AG09309 (cell line): ENCODE measurements around the gene GFAP.

Experiments
- DNase-seq: peaks from one replicate; pipeline ENCODE4 v3.0.0-alpha.2; 2010; ENCODE audit warnings: low read depth
- H3K4me3 ChIP-seq: 2 replicates; pipeline ENCODE4 v1.5.1; 2011; ENCODE audit warnings: mild to moderate bottlenecking, low read depth, low read length, moderate library complexity; ENCODE audit not compliant: control insufficient read depth
- CTCF ChIP-seq: IDR thresholded peaks from 2 replicates; pipeline ENCODE4 v1.5.1; 2011; ENCODE audit warnings: mild to moderate bottlenecking, low read depth, low read length, inconsistent platforms; ENCODE audit not compliant: insufficient read depth, control insufficient read depth; ENCODE audit errors: missing control alignments

GFAP gene

DNA sequence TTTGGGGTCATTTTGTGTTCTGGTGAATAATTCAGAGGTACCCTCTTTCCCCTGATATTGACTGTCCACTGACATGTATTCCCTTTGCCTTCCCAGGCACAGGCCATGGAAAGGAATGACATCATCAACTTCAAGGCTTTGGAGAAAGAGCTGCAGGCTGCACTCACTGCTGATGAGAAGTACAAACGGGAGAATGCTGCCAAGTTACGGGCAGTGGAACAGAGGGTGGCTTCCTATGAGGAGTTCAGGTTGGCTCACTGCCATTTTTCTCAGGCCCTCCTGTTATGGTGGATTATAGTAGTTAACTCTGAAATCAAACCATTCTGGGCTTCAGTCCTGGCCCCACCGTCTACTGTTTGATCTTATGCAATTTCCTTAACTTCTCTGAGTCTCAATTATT, 14.4 kb downstream of the GFAP start:
- peak; percentile 35 for DNase-seq
- no peak overlapping the region for H3K4me3 ChIP-seq
- TF ChIP-seq CTCF = no peak

- no peak for TF ChIP-seq CTCF
- DNase-seq = peak; percentile 53
- H3K4me3 ChIP-seq = peak within 1 kb of the TSS; percentile 83
These were observed 16.1 kb downstream of the GFAP start, which contains the start of gene EFTUD2 for GRCh38 chr17:44899074-44899782. EFTUD2 (minus strand) TSS chr17:44899445; CDS start chr17:44894521, 4,924 bp downstream.

DNA sequence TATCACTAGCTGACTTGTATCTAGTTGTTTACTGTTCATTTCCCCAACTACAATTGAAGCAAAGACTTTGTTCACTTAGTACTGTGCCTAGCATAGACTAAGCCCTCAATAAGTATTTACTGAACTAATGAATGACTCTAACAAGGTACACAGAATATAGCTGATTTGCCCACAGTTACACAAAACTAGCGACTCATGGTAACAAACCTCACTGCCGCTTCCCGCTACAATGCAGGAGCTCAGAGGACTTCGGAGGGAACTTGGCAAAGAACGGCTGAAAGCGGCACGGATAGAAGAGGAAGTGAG, 16.6 kb downstream of the GFAP start:
- TF ChIP-seq CTCF = no peak
- no peak for DNase-seq
- H3K4me3 ChIP-seq = peak overlapping the region; percentile 83

GRCh38 chr17:44894642-44895041, 20.7 kb downstream of the GFAP start:
- DNase-seq = no peak
- no peak overlapping the region for H3K4me3 ChIP-seq
- TF ChIP-seq CTCF = peak; percentile 9

DNA sequence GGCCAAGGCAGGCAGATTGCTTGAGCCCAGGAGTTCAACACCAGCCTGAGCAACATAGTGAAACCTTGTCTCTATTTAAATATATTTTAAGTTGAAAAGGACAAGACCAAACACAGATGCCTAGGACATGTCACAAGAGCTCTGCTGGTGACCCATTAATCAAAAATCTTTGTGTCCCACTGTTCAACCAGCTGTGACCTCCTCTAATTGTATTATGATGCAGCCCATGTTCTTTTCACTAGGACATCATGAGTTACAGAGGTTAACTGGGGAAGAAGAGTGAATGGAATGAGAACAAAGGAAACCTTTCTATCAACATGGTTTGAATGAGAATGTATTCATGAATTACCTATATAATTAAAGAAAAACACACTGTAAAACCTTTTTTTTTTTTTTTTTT, 23.1 kb downstream of the GFAP start:
- no peak for TF ChIP-seq CTCF
- H3K4me3 ChIP-seq = no peak overlapping the region
- DNase-seq = no peak

DNA sequence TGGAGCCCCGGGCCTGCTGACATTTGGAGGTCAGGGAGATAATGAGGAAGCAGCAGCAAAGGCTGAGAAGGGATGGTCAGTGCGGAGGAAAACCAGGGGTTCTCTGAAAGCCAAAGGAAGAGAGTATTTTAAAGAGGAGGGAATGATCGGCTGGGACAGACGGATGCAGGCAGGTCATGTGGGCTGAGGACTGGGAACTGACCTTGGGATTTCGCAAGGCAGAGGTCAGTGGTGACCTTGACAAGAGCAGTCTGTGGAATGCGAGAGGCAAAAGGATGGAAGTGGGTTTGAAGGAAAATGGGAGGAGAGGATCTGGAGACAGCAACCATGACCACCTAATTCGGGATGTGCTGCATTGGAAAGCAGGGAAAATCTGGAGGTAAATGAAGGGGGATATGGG, 26.3 kb downstream of the GFAP start:
- DNase-seq = no peak
- no peak for TF ChIP-seq CTCF
- no peak overlapping the region for H3K4me3 ChIP-seq
